NCI-H2171 treated with DMSO at 0.1 percent for 48 hours (cell line): ENCODE results near the gene ROBO2.

ENCODE experiments used
- DNase-seq: peaks from one replicate; lab custom pipeline; 2025; lab: John Stamatoyannopoulos, UW

Gene ROBO2

GRCh38 chr3:77685713-77686112 lies 645.8 kb downstream of the ROBO2 start:
- DNase-seq = no peak

- DNase-seq = peak; percentile 66
Observed at GRCh38 chr3:77686560-77686959, 646.7 kb downstream of the ROBO2 start.

- DNase-seq = no peak
Observed at GRCh38 chr3:77687545-77687944, 647.6 kb downstream of the ROBO2 start.

GRCh38 chr3:77690284-77690845 lies 650.5 kb downstream of the ROBO2 start:
- DNase-seq = no peak

- DNase-seq = no peak
Observed at GRCh38 chr3:77693147-77693546, 653.2 kb downstream of the ROBO2 start.

- peak; percentile 49 for DNase-seq
Observed at GRCh38 chr3:77699125-77699691, 659.3 kb downstream of the ROBO2 start.
